H1 (cell line): ENCODE data around the gene RAD18. TPM values are rescaled to one million over a fixed set of nuclear protein-coding genes. Genes with fewer than 3 reads are reported as not detected.

Experiments used
- BACH1 ChIP-seq: IDR thresholded peaks from 2 replicates; pipeline ENCODE4 v1.6.1; 2012; ENCODE audit warnings: low read length, improper control_type of control experiment
- CHD7 ChIP-seq: fragments of 300-600 bp; sonication (generic); IDR thresholded peaks from 2 replicates; pipeline ENCODE4 v1.7.1; 2012; ENCODE audit warnings: low read length, moderate library complexity, mild to moderate bottlenecking, inconsistent platforms; ENCODE audit not compliant: insufficient replicate concordance
- EZH2 ChIP-seq: fragments of 200-600 bp; sonication (generic); IDR thresholded peaks from 2 replicates; pipeline ENCODE4 v1.7.1; 2012; ENCODE audit warnings: low read depth, mild to moderate bottlenecking, moderate library complexity, low read length, inconsistent platforms; ENCODE audit not compliant: severe bottlenecking
- KDM4A ChIP-seq: IDR thresholded peaks from one replicate; pipeline ENCODE4 v1.7.1; 2012; ENCODE audit warnings: low read depth, mild to moderate bottlenecking, moderate library complexity, low read length, inconsistent platforms; ENCODE audit not compliant: severe bottlenecking
- SIN3A ChIP-seq, 2 experiments: IDR thresholded peaks in 1 of 2; conservative IDR thresholded peaks in 1 of 2; 2 replicates each; pipeline ENCODE4 v1.6.1; 2011 to 2012; ENCODE audit warnings: low read length in 2 of 2, improper control_type of control experiment in 1 of 2, low read depth in 1 of 2, mild to moderate bottlenecking in 1 of 2
- SRF ChIP-seq: IDR thresholded peaks from 2 replicates; pipeline ENCODE4 v1.6.1; 2011; ENCODE audit warnings: mild to moderate bottlenecking, low read depth, low read length, moderate library complexity
- polyA plus RNA-seq, 7 experiments: library from polyadenylated mRNA; depleted of rRNA in 3 of 7; stranded (reverse) in 5 of 7; unstranded in 2 of 7; fragments of >200 nt in 5 of 7; fragments of 200-250 nt in 2 of 7; gene quantifications; 1 replicate in 5 of 7; 2 replicates in 1 of 7; 4 replicates in 1 of 7; pipeline versions ENCODE4 v1.2.1 to v1.2.3, GENCODE V29; 2011 to 2013; ENCODE audit warnings: missing spikeins in 2 of 7, mixed read lengths in 2 of 7
- total RNA-seq: library from RNA; stranded (reverse); fragmentation: NEBNext Ultra II Directional; extraction: Animal tissue kit (Norgen Biotek cat#: 25700); gene quantifications from 2 replicates; pipeline ENCODE4 v1.2.1, GENCODE V29; 2021

Gene RAD18
- total and polyA plus RNA-seq, 2 of the 8 experiments (the other 6 are each of a cell fraction or from before 2014, with no cell fraction given), result 13.0 to 23.2 TPM

GRCh38 chr3:8983026-8983425 lies 19.8 kb upstream of the RAD18 start (continued):
- TF ChIP-seq CHD7, result no peak
- no peak for TF ChIP-seq BACH1
- TF ChIP-seq SRF, result no peak
- TF ChIP-seq SIN3A (conservative IDR thresholded peaks at IDR 0.05 in 1 of 2, IDR thresholded peaks at IDR 0.05 in 1 of 2; ENCODE audit: low read depth in 1 of 2, low read length in 2 of 2), result no peak
- TF ChIP-seq EZH2, result no peak
- TF ChIP-seq KDM4A, result no peak
